ENCODE data around the gene SHLD1.

SHLD1 gene

DNA sequence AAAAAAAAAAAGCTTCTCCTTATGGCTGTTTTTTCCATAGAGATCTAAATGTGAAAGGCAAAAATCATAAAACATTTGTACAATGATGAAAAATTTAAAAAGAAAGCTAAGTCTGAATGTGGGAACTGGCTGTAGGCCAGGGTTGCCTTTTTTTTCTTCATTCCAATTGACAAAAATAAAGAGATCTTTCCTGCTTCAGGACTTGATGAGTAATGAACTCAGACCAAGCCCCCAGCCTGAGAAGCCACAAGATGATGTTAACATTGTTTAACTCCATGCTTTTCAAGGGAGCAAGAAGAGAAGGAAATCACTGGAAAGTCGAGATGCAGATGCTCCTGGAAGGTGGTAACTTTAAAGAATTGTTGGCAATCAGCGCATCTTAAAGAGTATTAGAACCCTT is 158.8 kb downstream of the SHLD1 start:
- Histone ChIP-seq H3K36me3 (ENCODE audit: control insufficient read depth, insufficient read depth, low read length, severe bottlenecking) (no peaks in the 10 kb centered on the region), H3K4me1 (ENCODE audit: control insufficient read depth, insufficient read depth, low read length) (peaks cover 4% of the 10 kb centered on the region), H3K9ac (ENCODE audit: low read length) (no peak overlapping the region), H3K4me3 (ENCODE audit: low read length) (no peak overlapping the region), H3K9me3 (ENCODE audit: control insufficient read depth, low read length) (no peaks in the 10 kb centered on the region), H3K27me3 (replicated peaks; ENCODE audit: control insufficient read depth, insufficient read depth, low read length) (peaks cover 43% of the 10 kb centered on the region)
- DNase-seq (ENCODE audit: low read depth), result no peak

DNA sequence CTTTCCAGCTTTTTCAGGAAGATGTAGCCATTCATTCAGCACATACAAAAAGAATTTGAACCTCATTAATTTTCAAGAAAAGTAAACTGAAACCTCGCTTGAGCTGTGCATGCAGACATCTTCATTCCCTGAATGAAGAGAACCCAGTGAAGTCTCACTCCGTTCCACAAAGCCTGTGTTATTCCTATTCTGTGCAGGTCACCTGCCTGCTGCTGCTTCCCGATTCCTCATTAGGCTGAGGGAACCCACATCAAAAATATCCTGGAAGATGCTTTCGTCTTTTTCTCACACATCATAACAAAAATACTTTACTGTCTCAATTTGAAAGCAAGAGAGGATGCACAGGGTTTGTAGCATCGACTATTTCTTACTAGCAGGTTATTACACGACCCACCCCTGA is 160.0 kb downstream of the SHLD1 start:
- H3K27me3 ChIP-seq (replicated peaks; ENCODE audit: control insufficient read depth, insufficient read depth, low read length), result peaks cover 31% of the 10 kb centered on the region
- no peak for DNase-seq (ENCODE audit: low read depth)
- no peak overlapping the region for H3K9ac ChIP-seq (ENCODE audit: low read length)
- no peak overlapping the region for H3K4me3 ChIP-seq (ENCODE audit: low read length)
- H3K4me1 ChIP-seq (ENCODE audit: control insufficient read depth, insufficient read depth, low read length), result peaks cover 4% of the 10 kb centered on the region
- no peaks in the 10 kb centered on the region for H3K36me3 ChIP-seq (ENCODE audit: control insufficient read depth, insufficient read depth, low read length, severe bottlenecking)
- H3K9me3 ChIP-seq (ENCODE audit: control insufficient read depth, low read length), result no peaks in the 10 kb centered on the region

DNA sequence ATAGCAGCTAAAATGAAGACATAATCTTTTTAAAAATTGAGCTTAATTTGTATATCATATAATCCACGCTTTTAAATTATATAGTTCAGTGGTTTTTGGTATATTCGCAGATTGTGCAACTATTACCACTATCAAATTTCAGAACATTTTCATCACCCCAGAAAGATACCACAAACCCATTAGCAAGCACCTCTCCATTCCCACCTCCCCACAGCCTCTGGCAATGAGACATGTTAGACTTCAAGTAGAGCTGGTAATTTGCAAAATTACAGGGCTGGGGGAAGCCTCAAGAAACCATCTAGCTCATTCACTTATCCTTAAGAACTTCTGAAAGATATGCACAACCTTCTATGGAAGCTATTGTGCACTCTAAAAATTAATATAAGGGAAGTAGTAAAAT is 163.0 kb downstream of the SHLD1 start:
- Histone ChIP-seq H3K36me3 (ENCODE audit: control insufficient read depth, insufficient read depth, low read length, severe bottlenecking) (no peaks in the 10 kb centered on the region), H3K4me1 (ENCODE audit: control insufficient read depth, insufficient read depth, low read length) (peaks cover 4% of the 10 kb centered on the region), H3K4me3 (ENCODE audit: low read length) (no peak overlapping the region)

More for the DNA sequence above, 163.0 kb downstream of the SHLD1 start:
- no peak for DNase-seq (ENCODE audit: low read depth)
- Histone ChIP-seq H3K9me3 (ENCODE audit: control insufficient read depth, low read length) (no peaks in the 10 kb centered on the region), H3K27me3 (replicated peaks; ENCODE audit: control insufficient read depth, insufficient read depth, low read length) (peaks cover 22% of the 10 kb centered on the region), H3K9ac (ENCODE audit: low read length) (no peak overlapping the region)

Measured in adipocyte (in vitro differentiated cells).